IPS-NIHi7 (cell line): ENCODE results near the gene KRTAP4-16.
"Not testable (repeated sequence)": the region's sequence is repeated elsewhere in the genome, so short reads cannot be mapped to it uniquely, and the experiment has no call there.

Experiments
- DNase-seq: peaks from one replicate; pipeline ENCODE4 v3.0.0; 2012; ENCODE audit warnings: mixed read lengths; ENCODE audit errors: extremely low spot score

Gene KRTAP4-16

GRCh38 chr17:41101586-41102259 is at the start of gene KRTAP4-16:
Gene KRTAP4-16, minus strand, starts transcription at chr17:41102209. Its CDS starts 0 bp downstream, at chr17:41102209.
- no peak for DNase-seq

- DNase-seq: no peak
Measured at GRCh38 chr17:41151525-41151924, 49.5 kb upstream of the KRTAP4-16 start.

- no peak for DNase-seq
Measured at GRCh38 chr17:41150026-41150425, 48.0 kb upstream of the KRTAP4-16 start.

- DNase-seq: no peak
Measured at GRCh38 chr17:41149652-41149985, 47.6 kb upstream of the KRTAP4-16 start, which contains the start of gene KRTAP4-5. Gene KRTAP4-5, minus strand, starts transcription at chr17:41149825. Its CDS starts 58 bp downstream, at chr17:41149767.

GRCh38 chr17:41148971-41149651 is 47.1 kb upstream of the KRTAP4-16 start:
- DNase-seq: not testable (repeated sequence)

GRCh38 chr17:41147531-41148204 is 45.7 kb upstream of the KRTAP4-16 start:
- no peak for DNase-seq

GRCh38 chr17:41145261-41145660 is 43.3 kb upstream of the KRTAP4-16 start:
- DNase-seq: no peak

GRCh38 chr17:41144846-41145245 is 42.8 kb upstream of the KRTAP4-16 start:
- no peak for DNase-seq

- no peak for DNase-seq
Measured at GRCh38 chr17:41141361-41141760, 39.4 kb upstream of the KRTAP4-16 start.

GRCh38 chr17:41140360-41141131 is 38.5 kb upstream of the KRTAP4-16 start, which contains the start of gene KRTAP4-6:
Gene KRTAP4-6, minus strand, starts transcription at chr17:41140544. Its CDS starts 57 bp downstream, at chr17:41140487.
- no peak for DNase-seq

- DNase-seq: not testable (repeated sequence)
Measured at GRCh38 chr17:41139865-41140264, 37.9 kb upstream of the KRTAP4-16 start.

GRCh38 chr17:41133880-41134735 is 32.1 kb upstream of the KRTAP4-16 start:
- no peak for DNase-seq

- no peak for DNase-seq
Measured at GRCh38 chr17:41131979-41132378, 30.0 kb upstream of the KRTAP4-16 start.

GRCh38 chr17:41127371-41127770 is 25.4 kb upstream of the KRTAP4-16 start:
- DNase-seq: no peak

GRCh38 chr17:41126412-41126811 is 24.4 kb upstream of the KRTAP4-16 start:
- DNase-seq: no peak

- no peak for DNase-seq
Measured at GRCh38 chr17:41125064-41125463, 23.1 kb upstream of the KRTAP4-16 start.

GRCh38 chr17:41123991-41124371 is 22.0 kb upstream of the KRTAP4-16 start, which contains the start of gene KRTAP4-12:
Gene KRTAP4-12, minus strand, starts transcription at chr17:41124182. Its CDS starts 60 bp downstream, at chr17:41124122.
- DNase-seq: not testable (repeated sequence)

- DNase-seq: not testable (repeated sequence)
Measured at GRCh38 chr17:41123292-41123990, 21.4 kb upstream of the KRTAP4-16 start.

- DNase-seq: no peak
Measured at GRCh38 chr17:41121742-41122141, 19.7 kb upstream of the KRTAP4-16 start.
